Measurements from ENCODE around the gene TINAGL1.
"Not testable (repeated sequence)": the region's sequence is repeated elsewhere in the genome, so short reads cannot be mapped to it uniquely, and the experiment has no call there.

TINAGL1 gene

DNA sequence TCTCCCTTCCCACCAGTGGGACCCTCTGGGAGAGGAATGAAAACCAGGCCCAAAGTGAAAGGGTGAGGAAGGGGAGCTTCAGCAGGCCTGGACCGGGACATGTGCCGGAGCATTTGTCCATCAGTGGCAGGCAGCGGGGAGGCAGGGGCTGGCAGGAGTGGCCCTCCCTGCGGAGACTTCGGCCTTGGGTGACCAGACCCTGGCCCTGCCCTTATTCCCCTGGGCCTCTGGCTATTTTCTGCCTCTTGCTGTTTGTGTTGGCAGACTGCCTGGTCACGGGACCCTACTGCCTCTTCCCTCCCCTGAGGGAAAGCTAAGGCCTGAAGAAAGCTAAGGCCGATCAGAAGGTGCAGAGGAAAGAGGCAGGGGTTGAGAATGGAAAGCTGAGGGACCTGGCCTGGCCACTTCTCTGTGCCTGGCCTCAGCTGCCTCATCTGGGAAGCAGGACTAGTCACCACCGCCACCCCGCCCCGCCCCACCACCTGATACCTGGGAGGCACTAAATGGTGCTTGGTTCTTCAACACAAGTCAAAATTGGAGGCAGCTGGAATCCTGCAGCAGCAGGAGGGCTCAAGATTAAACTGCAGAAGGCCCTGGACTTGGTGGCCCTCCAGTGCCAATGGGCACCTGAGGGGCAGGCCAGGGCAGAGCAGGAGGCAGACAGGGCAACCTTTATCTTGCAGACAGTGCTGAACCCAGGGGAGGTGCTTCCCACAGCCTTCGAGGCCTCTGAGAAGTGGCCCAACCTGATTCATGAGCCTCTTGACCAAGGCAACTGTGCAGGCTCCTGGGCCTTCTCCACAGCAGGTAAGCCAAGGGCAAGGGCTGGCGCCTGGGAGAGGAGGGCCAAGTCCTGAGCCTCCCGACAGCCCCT is 7.9 kb downstream of the TINAGL1 start:
- DNase-seq = no peak

DNA sequence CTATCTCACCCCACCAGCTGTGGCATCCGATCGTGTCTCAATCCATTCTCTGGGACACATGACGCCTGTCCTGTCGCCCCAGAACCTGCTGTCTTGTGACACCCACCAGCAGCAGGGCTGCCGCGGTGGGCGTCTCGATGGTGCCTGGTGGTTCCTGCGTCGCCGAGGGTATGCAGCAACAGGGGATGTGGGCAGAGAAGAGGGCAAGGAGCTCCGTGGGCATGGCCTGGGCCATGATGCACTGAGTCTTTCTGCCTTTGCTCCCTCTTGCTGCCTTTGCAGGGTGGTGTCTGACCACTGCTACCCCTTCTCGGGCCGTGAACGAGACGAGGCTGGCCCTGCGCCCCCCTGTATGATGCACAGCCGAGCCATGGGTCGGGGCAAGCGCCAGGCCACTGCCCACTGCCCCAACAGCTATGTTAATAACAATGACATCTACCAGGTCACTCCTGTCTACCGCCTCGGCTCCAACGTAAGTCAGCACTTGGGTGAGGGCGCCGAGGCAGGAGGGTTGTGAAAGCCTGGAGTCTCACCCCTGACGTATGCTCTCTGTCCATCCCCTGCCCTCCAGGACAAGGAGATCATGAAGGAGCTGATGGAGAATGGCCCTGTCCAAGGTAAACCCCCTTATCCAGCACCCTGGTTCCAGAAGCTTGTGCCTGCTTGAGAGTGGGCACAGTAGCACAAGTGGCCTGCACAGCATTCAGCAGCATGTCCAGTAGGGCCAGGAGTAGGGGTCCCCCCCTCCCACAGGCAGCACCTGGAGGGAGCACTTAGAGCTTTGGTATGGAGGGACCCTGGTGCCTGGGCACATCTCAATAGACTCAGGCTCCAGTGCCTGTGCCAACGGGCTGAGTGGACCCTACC is 8.8 kb downstream of the TINAGL1 start:
- no peak for DNase-seq

GRCh38 chr1:31585736-31586365 is 9.5 kb downstream of the TINAGL1 start:
- DNase-seq = no peak

DNA sequence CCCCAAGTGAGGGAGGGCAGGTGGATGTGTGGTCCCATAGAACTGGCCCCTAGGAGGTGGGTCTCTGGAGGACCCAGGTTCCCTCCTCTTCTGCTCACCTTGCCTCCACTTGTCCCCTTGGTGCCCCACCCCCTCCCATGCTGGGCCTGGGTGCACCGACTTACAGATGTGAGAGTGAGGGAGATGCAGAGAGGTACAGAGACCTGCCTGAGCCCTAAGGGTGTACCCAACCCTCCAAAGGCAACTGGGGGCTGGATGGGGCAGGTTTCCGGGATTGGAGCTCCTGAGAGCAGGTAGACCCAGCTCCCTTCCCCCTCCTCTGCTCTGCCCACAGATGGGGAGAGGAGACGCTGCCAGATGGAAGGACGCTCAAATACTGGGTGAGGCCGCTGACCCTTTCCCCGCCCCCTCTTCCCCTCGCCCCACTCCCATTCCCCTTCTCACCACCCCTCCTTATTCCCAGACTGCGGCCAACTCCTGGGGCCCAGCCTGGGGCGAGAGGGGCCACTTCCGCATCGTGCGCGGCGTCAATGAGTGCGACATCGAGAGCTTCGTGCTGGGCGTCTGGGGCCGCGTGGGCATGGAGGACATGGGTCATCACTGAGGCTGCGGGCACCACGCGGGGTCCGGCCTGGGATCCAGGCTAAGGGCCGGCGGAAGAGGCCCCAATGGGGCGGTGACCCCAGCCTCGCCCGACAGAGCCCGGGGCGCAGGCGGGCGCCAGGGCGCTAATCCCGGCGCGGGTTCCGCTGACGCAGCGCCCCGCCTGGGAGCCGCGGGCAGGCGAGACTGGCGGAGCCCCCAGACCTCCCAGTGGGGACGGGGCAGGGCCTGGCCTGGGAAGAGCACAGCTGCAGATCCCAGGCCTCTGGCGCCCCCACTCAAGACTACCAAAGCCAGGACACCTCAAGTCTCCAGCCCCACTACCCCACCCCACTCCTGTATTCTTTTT is 10.3 kb downstream of the TINAGL1 start:
- DNase-seq = no peak

DNA sequence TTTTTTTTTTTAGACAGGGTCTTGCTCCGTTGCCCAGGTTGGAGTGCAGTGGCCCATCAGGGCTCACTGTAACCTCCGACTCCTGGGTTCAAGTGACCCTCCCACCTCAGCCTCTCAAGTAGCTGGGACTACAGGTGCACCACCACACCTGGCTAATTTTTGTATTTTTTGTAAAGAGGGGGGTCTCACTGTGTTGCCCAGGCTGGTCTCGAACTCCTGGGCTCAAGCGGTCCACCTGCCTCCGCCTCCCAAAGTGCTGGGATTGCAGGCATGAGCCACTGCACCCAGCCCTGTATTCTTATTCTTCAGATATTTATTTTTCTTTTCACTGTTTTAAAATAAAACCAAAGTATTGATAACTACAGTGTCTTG is 11.0 kb downstream of the TINAGL1 start:
- not testable (repeated sequence) for DNase-seq

DNA sequence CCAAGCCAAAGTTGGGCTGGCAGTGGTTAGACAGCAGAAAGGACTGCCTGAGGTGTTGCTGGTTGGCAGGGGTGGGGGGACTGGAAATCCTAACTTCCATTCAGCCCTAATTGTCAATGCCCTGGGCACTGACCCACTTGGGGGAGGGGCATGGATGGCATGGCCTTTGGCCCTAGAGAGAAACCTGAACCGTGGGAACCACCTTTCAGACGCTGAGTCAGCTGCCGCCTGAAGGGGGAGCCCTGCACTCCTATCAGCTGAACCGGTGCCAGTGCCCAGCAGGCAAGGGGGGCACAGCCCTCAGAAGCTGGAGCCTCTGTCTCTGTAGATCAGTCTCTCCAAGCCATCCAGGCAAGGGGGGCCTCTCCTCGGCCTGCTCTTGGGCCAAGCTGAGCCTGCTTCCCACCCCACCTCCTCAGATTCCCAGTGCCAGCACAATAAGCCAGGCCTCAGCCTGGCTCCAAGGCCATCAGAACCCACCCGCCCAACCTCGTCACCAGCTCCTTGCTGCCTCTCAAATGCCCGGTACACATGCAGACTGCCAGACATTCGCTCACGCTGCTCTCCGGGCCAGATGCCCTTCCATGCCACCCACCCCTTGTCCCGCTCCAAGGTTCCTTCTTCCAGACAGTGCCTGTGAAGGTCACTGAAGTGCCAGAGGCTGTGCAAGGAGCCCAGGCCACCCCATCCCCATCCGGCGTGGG is 11.6 kb downstream of the TINAGL1 start:
- DNase-seq = peak; percentile 23

GRCh38 chr1:31588751-31589515 is 12.6 kb downstream of the TINAGL1 start:
- no peak for DNase-seq

DNA sequence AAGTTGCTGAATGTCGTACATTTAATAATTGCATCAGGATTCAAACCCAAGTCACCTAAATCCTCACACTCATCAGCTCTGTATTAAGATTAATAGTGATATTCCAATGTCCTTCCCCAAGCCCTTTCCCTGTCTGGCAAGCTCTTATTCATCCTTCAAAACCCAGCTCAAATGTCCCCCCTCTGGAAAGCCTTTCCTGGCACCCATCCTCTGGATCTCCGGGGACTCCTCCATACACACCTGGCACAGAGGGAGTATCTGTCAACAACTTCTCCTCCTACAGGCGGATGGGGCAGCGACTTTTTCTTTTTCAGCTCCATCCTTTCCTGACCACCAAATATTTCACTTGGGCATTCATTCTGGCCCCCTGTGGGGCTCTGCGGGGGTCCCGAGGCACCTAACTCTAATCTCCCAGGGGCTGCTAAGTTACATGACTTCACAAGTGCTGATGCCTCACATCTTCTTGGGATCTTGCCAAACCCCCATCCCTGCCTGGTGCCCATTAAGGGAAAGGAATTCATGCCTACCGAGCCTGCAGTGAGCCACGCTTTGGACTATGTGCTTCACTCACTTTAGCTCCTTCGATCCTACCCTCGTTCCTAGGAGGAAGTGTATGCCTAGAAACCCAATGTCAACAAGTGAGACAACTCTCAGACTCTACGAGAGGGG is 15.2 kb downstream of the TINAGL1 start:
- no peak for DNase-seq

DNA sequence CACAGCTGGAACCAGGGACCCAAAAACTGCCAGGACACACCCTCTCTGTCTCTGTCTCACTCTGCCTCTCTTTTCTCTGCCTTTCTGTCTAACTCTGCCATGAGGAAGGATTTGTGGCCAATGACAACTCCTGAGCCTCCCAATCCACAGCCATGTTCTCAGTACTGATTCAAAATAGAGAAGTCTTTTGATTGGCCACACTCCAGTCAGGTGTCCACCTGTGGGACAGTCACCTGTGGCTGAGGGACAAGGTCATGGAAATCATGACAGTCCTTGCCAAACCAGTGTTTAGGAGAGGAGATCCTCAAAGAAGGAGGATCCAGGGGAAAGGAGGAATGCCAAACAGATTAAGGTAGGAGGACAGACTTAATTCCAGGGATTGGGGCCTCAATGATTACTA is 15.8 kb downstream of the TINAGL1 start:
- DNase-seq = no peak

DNA sequence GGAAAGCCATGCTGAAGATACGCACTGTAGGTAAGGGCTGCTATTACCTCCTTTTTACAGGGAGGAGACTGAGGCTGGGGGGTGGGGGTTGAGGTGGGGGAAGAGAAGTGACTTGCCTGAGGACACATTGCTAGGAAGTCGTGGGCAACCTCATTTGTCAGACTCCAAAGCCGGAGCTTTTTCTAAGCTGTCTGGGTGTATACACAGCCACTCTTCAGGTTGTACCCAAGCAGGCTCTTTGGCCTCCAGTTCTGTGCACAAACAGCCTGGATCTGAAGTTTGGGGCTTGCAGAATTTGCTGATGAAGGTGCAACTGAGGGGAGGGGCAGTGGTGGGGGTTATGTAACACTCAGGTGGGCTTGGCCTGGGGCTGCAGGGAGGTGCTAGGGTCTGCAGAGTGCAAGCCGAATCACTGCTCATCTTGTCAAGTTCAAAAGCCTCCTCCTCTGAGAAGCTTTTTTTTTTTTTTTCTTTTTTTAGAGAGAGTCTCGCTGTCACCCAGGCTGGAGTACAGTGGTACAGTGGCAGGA is 16.9 kb downstream of the TINAGL1 start:
- DNase-seq = no peak

DNA sequence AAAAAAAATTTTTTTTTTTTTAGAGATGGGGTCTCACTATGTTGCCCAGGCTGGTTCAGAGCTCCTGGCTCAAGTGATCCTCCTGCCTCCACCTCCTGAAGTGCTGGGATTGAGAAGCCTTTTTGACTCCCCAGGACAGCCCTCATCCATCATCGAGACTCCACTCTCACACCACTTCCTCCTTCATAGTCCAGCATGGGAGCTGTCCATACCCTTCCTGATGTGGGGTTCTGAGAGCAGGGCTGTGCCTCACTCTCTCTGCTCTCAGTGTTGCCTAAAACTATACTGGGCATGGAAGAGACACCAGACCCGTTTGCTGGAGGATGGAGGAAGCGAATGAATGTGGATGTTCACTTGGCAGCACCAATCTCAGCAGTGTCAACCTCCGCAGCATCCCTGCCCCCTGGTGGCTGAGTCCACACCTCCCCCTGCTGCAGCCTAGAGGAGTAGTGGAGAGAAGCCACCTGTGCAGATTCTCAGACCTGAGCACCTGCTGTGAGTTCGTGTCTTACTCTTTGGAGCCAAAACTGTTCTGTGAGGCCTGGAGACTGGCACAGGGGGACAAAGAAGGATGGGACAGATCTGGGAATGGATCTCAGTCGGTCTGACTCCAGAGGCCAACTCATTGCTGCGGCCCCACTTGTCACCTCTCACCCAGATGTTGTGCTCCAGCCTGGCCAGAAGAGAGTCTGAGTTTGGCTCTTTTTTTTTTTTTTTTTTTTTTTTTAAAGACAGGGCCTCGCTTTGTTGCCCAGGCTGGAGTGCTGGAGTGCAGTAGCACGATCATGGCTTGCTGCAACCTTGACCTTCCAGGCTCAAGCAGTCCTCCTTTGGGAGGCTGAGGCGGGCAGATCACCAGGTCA is 17.7 kb downstream of the TINAGL1 start:
- peak; percentile 70 for DNase-seq

DNA sequence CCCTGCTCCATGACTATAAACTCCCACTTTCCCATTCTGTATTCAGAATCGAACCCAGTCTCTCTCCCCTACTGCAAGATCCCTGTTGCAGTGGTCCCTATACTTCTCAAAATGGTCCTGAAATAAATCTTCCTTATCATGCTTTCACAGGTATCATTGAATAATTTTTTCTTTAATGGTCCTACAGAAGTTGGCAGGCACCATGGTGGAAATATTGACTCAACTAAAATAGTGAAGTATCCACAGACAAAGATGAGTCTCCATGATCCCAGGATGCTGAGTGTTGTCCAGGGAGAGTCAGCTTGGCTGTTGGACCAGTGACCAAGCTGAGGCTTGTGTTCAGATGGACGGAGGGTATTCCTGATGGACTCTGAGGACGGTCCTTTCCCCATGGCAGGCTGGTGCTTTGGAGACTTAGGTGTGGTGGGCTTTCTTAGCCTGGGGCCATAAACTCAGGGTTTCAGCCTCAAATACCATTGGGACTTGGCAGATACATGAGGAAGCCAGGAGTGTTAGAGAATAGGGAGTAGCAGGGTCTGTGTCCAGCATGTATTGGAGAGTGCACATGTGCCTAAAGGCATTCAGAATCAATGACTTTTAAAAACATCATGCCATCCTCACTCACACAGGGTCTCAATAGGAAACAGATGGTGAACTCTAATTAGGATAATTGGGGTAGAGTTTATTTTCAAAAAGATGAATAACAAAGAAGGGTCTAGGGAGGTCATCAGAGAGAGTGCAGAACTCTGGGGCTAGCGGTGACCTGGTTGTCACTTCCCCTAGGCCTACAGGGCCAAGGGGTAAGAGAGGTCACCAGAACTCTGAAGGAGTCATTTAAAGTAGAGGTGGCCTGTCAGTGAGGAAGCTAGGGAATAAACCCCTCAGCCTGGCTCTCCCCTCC is 19.8 kb downstream of the TINAGL1 start:
- no peak for DNase-seq

DNA sequence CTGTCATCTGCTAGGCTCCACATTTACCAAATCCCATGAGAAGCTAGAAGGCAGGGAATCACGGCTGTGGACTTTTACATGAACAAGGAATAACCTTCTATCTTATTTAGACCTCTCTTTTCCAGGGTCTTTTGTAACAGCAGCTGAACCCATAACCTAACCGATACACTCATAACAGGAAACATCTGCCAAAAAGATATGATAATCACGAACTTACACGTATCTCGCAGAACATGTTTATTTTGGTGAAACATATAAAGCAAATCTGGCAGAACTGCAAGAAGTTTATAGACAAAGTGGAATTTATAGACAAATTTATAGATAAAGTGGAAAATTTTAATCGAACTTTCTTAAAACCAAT is 20.4 kb downstream of the TINAGL1 start:
- DNase-seq = no peak

DNA sequence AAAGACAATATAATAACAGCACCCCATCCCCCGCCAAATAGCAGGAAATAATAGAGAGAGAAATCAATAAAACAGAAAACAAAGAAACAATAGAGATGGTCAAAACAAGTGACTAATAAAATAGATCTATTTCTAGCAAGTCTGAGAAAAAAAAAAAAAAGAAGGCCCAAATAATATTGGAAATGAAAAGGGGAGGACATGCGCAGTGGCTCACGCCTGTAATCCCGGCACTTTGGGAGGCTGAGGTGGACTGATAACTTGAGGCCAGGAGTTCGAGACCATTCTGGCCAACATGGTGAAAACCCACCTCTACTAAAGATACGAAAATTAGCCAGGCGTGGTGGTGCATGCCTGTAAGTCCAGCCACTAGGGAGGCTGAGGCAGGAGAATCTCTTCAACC is 22.7 kb downstream of the TINAGL1 start:
- DNase-seq = no peak

DNA sequence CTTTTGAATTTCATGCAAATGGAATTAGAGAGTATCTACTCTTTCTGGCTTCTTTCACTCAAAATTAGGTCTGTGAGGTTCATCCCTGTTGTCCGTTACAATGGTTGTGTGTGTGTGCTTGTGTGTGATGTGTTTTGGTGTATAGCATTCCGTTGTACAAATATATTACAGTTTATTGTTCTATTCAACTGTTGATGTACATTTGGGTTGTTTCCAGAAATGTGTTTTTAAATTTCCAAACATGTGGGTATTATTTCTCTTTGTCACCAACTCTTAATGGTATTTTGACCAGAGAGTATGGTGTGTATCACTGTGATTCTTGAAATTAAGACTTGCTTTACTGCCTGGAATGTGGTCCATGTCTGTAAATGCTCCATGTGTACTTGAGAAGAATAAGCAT is 24.3 kb downstream of the TINAGL1 start:
- DNase-seq = no peak

DNA sequence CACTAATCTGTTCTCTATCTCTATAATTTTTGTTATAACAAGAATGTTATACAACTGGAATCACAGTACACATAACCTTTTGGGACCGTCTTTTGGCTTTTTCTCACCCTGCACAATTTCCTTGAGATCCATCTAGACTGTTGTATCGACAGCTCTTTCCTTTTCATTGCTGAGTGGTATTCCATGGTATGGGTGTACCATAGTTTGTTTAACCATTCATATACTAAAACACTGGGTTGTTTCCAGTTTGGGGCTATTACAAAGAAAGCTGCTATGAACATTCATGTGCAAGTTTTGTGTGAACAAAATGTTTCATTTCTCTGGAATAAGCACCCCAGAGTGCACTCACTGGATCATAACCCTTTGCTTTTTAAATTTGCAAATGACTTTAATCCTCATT is 25.8 kb downstream of the TINAGL1 start:
- no peak for DNase-seq

DNA sequence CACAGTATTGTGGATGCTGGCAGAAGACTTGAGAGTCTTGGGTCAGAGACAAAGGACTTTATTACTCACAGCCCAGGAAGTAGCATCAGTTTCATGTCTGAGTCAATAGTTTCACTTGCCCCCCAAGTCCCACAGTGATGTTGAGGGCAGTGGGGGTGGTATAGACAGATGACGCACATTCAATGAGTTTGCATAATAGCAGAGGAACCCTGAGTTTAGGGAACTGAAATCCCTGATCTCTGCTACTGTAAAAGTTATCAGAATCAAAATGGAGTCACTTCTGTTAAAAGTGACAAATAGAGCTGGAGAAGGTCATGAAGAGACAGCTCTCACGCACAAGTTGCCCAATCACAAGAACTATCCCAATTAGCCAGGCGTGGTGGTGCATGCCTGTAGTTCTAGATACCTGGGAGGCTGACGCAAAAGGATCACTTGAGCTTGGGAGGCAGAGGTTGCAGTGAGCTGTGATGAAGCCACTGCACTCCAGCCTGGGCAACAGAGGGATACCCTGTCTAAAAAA is 29.7 kb downstream of the TINAGL1 start:
- no peak for DNase-seq

DNA sequence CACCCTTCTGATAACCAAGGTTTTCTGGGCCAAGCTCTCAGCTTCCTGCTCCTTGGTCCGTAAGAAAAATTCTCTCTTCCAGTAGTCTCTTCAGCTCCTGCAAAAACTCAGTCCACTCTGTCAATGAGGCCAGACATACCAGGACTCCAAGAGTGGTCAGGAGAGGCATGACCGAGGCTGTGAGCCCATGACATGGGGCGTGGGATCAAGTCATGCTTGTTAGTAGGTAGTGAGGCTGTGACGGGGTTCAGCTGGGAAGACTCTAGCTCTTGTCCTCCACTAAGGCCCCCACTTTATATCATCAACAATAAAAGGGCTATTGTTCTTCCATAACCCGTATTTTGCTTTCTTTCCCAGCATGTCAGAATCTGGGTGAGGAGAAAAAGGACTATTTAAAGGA is 31.0 kb downstream of the TINAGL1 start:
- DNase-seq = no peak

Data from NCI-H1105 treated with DMSO at 0.1 percent for 48 hours (cell line).